Kidney tubule cell (primary cell): ENCODE results near the gene P4HA1.

ENCODE experiments used
- DNase-seq: peaks from one replicate; pipeline ENCODE4 v3.0.0-alpha.2; 2018; ENCODE audit warnings: low spot score

Gene P4HA1

DNA sequence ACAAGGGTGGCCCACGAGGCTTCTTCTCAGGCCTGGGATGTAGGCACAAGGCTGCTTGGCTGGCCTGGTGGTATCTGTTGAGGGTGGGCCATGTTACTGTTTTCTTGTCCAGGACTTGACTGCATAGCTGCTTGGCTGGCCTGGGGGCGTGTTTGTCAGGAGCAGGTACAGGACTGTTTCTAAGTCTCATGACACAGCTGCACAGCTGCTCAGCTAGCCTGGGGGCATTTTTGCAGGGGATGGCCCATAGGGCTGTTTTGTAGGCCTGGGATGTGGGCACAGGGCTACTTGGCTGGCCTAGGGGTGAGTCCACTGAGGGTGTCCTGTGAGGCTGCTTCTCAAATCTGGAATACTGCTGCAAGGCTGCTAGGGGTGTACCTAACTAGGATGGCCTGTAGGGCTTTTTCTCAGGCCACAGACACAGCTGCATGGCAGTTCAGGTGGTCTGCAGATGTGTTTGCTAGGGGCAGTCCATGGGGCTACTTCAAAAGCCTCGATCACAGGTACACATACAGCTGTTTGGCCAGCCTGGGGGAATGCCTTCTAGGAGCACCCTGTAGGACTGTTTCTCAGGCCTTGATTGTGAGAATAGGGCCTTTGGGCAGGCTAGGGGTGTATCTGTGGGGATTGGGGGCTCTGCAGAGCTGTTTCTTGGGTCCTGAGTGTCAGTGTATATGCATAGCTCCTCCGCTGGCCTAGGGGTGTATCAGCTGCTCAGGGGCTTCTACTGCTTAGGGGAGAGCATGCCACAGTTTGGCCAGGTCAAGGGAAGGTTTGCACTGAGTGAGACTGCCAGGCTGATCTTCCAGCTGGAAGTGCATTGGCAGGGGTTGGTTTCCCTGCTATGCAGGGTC lies 115.4 kb downstream of the P4HA1 start:
- no peak for DNase-seq

DNA sequence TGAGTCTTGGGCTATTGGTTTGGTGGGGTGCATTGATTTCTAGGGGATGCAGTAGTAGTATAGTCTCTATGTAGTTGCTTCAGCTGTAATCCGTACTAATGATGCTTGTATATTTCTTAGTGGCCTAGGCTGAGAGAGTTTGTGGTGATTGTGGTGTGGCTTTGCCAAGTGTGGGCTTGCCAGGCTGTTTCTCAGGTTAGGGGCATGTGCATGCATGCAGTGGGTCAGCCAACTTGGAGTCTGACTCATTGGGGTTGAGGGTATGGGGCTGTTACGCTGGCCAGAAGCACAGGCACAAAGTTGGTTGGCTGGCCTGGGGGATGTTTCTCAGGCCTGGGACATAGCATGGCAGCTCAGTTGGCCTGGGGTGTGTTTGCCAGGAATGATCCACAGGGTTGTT lies 116.3 kb downstream of the P4HA1 start:
- no peak for DNase-seq

DNA sequence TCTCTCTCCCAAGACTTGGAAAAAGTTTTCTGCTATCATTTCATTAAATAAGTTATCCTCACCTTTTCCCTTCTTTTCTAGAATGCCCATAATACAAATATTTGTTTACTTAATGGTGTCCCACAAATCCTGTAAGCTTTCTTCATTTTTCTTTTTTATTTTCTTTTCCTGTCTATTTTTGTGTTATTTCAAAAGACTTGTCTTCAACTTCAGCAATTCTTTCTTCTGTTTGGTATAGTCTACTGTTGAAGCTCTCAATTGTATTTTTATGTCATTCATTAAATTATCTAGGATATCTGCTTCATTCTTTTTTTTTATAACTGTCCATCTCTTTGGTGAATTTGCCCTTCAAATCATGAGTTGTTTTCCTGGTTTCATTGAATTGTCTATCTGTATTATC lies 117.0 kb downstream of the P4HA1 start:
- no peak for DNase-seq

DNA sequence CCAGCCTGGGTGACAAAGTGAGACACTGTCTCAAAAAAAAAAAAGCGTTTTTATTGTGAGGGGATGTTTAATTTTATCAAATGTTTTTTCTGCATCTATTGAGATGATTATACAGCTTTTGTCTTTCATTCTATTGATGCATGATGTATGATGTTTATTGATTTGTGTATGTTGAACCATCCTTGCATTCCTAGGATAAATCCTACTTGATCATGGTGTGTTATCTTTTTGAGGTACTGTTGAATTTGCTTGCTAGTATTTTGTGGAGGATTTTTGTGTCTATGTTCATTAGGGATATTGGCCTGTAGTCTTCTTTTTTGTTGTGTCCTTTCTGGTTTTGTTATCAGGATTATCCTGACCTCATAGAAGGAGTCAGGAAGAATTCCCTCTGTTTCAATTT lies 119.8 kb downstream of the P4HA1 start:
- DNase-seq, result no peak
